ENCODE results near the gene TRPV6.

DNA sequence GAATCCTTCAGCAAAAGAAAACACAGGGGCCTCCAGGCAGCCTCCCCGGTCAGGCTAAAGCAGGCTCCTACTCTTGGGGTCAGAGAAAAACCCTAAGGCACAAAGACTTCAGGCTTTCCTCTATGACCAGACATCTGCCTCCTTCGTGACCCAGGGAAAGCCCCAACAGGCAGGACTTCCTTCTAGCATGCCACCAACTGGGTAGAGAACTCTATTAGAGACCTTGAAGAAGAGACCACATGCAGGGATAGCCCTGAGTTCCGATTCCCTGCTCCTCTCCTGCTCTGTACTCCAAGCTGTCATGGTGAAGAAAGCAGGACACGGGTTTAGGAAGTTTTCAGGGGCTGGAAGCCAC, 1.3 kb downstream of the TRPV6 start:
- TF ChIP-seq EP300 (IDR thresholded peaks at IDR 0.05) (no peak), CTCF (IDR thresholded peaks at IDR 0.05) (no peak)
